Measurements from ENCODE around the gene HGS. TPM values are rescaled to one million over a fixed set of nuclear protein-coding genes. Genes with fewer than 3 reads are reported as not detected.

Gene HGS
- total RNA-seq: 100 to 1,000 TPM in 3 of 4 donors, 10 to 100 TPM in 1; 96.1 to 205 (median 150) TPM

- H3K4me3 ChIP-seq: peak within 1 kb of the TSS; percentile 95 to 99 (median 98)
- peak; percentile 99 for DNase-seq
- no peaks in the 10 kb centered on the region for H3K9me3 ChIP-seq
- H3K27me3 ChIP-seq: no peaks in the 10 kb centered on the region
- peak within 1 kb of the TSS; percentile 79 to 94 (median 92) for H3K27ac ChIP-seq
- peaks cover 0 to 11% (median 3%) of the 10 kb centered on the region in 4 donors for H3K36me3 ChIP-seq
- peaks cover 19 to 28% (median 21%) of the 10 kb centered on the region in 4 donors for H3K4me1 ChIP-seq
- TF ChIP-seq EP300 (IDR thresholded peaks at IDR 0.05; ENCODE audit: low read depth) (no peak), CTCF (IDR thresholded peaks at IDR 0.05) (no peak), POLR2A (IDR thresholded peaks at IDR 0.05) (peak; percentile 75), POLR2AphosphoS5 (IDR thresholded peaks at IDR 0.05) (peak; percentile 68 to 87 (median 85))
- intact Hi-C loops (cut with DNase I; ENCODE audit: low total_unique reads): no loop called here
- WGBS, 2 donors (ENCODE audit: low coverage in 1 of 2): 1% methylated on average over 78 of the region's 112 CpGs; no CpG with 5 or more reads in 1 of the 2 donors
- in situ Hi-C loops (cut with MboI; ENCODE audit: low pct_ligation_motif_present in 1 of 4, low pct_unique_long_range_greater_than_20kb in 1 of 4, low sequenced_read_pairs in 3 of 4): no loop called here
These were observed at the start of gene HGS, which contains the start of gene ARL16 for GRCh38 chr17:81683584-81684441. HGS (plus strand) TSS chr17:81684011; CDS start chr17:81684067, 56 bp downstream. ARL16 (minus strand) TSS chr17:81683797; CDS start chr17:81683753, 44 bp downstream.

GRCh38 chr17:81635431-81635830, 48.4 kb upstream of the HGS start:
- H3K27ac ChIP-seq: peak overlapping the region in 2 of 4 donors; percentile 91 to 96
- peaks cover 13 to 35% (median 19%) of the 10 kb centered on the region in 4 donors for H3K4me1 ChIP-seq
- H3K27me3 ChIP-seq: no peaks in the 10 kb centered on the region
- H3K9me3 ChIP-seq: no peaks in the 10 kb centered on the region
- peak; percentile 50 for DNase-seq
- intact Hi-C loops (cut with DNase I; ENCODE audit: low total_unique reads) (no loop called here), in situ Hi-C loops (cut with MboI; ENCODE audit: low pct_ligation_motif_present in 1 of 4, low pct_unique_long_range_greater_than_20kb in 1 of 4, low sequenced_read_pairs in 3 of 4) (no loop called here)
- H3K36me3 ChIP-seq: no peaks in the 10 kb centered on the region
- TF ChIP-seq EP300 (IDR thresholded peaks at IDR 0.05; ENCODE audit: low read depth) (no peak), POLR2AphosphoS5 (IDR thresholded peaks at IDR 0.05) (no peak), POLR2A (IDR thresholded peaks at IDR 0.05) (no peak), CTCF (IDR thresholded peaks at IDR 0.05) (no peak)
- peak overlapping the region in 1 of 4 donors; percentile 79 for H3K4me3 ChIP-seq
- 82% methylated on average over 5 of the region's 5 CpGs; no CpG with 5 or more reads in 1 of the 2 donors for WGBS, 2 donors (ENCODE audit: low coverage in 1 of 2)

- no peak for DNase-seq
- 28 to 80% methylated on average over 1 to 18 of the region's 18 CpGs for WGBS, 2 donors (ENCODE audit: low coverage in 1 of 2)
- no peaks in the 10 kb centered on the region for H3K9me3 ChIP-seq
- in situ Hi-C loops (cut with MboI; ENCODE audit: low pct_ligation_motif_present in 1 of 4, low pct_unique_long_range_greater_than_20kb in 1 of 4, low sequenced_read_pairs in 3 of 4) (no loop called here), intact Hi-C loops (cut with DNase I; ENCODE audit: low total_unique reads) (no loop called here)
- TF ChIP-seq EP300 (IDR thresholded peaks at IDR 0.05; ENCODE audit: low read depth) (no peak), POLR2AphosphoS5 (IDR thresholded peaks at IDR 0.05) (no peak), CTCF (IDR thresholded peaks at IDR 0.05) (no peak), POLR2A (IDR thresholded peaks at IDR 0.05) (no peak)
- H3K4me1 ChIP-seq: peaks cover 13 to 35% (median 19%) of the 10 kb centered on the region in 4 donors
- peak overlapping the region; percentile 79 to 97 (median 92) for H3K4me3 ChIP-seq
- no peaks in the 10 kb centered on the region for H3K27me3 ChIP-seq
- H3K36me3 ChIP-seq: no peaks in the 10 kb centered on the region
- peak overlapping the region; percentile 89 to 96 (median 92) for H3K27ac ChIP-seq
These were observed 47.8 kb upstream of the HGS start for GRCh38 chr17:81635973-81636504.

Measured in transverse colon (tissue), 4 donors.